Neural crest cell (in vitro differentiated cells): ENCODE data around the gene TRIM2. TPM values are rescaled to one million over a fixed set of nuclear protein-coding genes. Genes with fewer than 3 reads are reported as not detected.
A peak's percentile ranks its signal among the peaks of the same experiment; 100 is the strongest.

ENCODE experiments used
- DNase-seq: peaks from one replicate; pipeline ENCODE4 v3.0.0; 2021; ENCODE audit warnings: low read depth, mixed read lengths, low spot score
- H3K27ac Mint-ChIP-seq: one replicate; pipeline ENCODE4 v1.8.0; 2021; ENCODE audit warnings: mild to moderate bottlenecking, mixed read lengths; ENCODE audit not compliant: unreplicated experiment
- H3K27me3 Mint-ChIP-seq: 2 replicates; pipeline ENCODE4 v1.8.0; 2021; ENCODE audit warnings: low read depth, mild to moderate bottlenecking, mixed read lengths
- H3K36me3 Mint-ChIP-seq: 2 replicates; pipeline ENCODE4 v1.8.0; 2021; ENCODE audit warnings: low read depth, mild to moderate bottlenecking, mixed read lengths
- H3K4me1 Mint-ChIP-seq: 2 replicates; pipeline ENCODE4 v1.8.0; 2021; ENCODE audit warnings: mixed read lengths
- H3K4me3 Mint-ChIP-seq: one replicate; pipeline ENCODE4 v1.8.0; 2021; ENCODE audit warnings: mild to moderate bottlenecking, mixed read lengths
- H3K9me3 Mint-ChIP-seq: 2 replicates; pipeline ENCODE4 v1.8.0; 2021; ENCODE audit warnings: mixed read lengths
- CTCF ChIP-seq: fragments of 200-600 bp; sonication (generic); conservative IDR thresholded peaks from 2 replicates; pipeline ENCODE4 v1.5.0; 2021; ENCODE audit warnings: antibody characterized with exemption, mild to moderate bottlenecking
- total RNA-seq: library from RNA; stranded (reverse); gene quantifications from 2 replicates; pipeline ENCODE4 v1.2.1, GENCODE V29; 2021

The TRIM2 gene
- total RNA-seq, 1 donor from 2014 or later, result 105 TPM

DNA sequence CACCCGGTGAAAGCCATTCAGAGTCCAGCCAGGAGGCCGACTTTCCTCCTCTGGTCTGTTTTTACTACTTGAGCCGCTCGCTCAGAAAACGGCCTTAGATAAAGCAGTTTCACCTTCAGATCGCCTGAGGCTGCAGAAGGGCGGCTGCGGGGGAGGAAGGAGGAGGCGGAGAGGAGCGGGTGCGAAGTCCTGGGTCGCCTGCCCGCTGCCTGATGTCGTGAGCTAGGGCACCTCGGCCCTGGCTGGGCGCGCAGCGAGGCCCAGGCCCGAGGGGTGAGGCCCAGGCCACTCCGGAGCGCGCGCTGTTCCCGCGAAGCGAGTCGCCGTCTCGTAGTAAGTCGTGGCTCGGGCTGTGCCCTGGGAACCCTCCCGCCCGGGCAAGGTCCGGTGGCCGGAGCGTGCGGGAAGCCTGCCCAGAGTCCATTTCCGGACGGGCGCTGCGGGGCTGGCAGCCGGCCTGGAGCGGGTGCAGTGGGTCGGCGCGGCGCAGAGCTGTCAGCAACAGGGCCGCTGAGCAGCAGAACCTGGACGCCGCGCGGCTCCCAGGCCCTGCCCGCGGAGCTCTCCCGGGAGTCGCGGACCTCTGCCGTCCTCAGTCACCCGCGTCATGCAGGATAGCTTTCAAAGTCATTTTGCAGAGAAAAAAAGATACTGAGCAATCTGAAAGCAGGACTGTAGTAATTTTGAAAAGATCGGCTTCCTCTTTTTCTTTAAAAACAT, 18.6 kb downstream of the TRIM2 start:
- Mint-ChIP-seq H3K27me3 (no peaks in the 10 kb centered on the region), H3K4me1 (peaks cover 69% of the 10 kb centered on the region), H3K36me3 (peaks cover 13% of the 10 kb centered on the region), H3K9me3 (no peaks in the 10 kb centered on the region), H3K27ac (peak overlapping the region; percentile 97), H3K4me3 (peak overlapping the region; percentile 95)
- DNase-seq, result peak; percentile 44
- TF ChIP-seq CTCF, result no peak

DNA sequence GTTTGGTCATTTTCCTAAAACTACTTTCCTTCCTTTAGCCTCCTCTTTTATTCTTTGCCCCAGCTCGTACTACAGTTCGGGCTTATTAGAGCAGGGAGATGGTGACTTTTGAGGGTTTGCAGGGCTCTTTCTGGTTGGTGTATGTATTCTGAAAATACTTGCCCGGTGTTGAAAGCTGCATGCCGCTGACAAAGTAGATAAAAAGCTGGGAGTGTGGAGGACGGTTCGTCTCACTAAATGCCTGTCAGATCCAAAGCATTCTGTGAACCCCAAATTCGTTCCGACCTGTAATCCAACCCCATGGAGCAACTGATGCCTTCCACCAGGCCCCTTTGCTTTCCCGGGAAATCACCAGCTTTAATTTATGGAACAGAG, 19.2 kb downstream of the TRIM2 start:
- no peaks in the 10 kb centered on the region for H3K9me3 Mint-ChIP-seq
- no peaks in the 10 kb centered on the region for H3K27me3 Mint-ChIP-seq

GRCh38 chr4:153223930-153224329, 19.7 kb downstream of the TRIM2 start:
- Mint-ChIP-seq H3K27ac (peak overlapping the region; percentile 25), H3K36me3 (peaks cover 13% of the 10 kb centered on the region), H3K4me3 (peak overlapping the region; percentile 86), H3K4me1 (peaks cover 79% of the 10 kb centered on the region), H3K9me3 (no peaks in the 10 kb centered on the region), H3K27me3 (no peaks in the 10 kb centered on the region)
- no peak for DNase-seq
- no peak for TF ChIP-seq CTCF

More for the DNA sequence above, 19.2 kb downstream of the TRIM2 start:
- peaks cover 74% of the 10 kb centered on the region for H3K4me1 Mint-ChIP-seq
- peak overlapping the region; percentile 86 for H3K4me3 Mint-ChIP-seq
- peak overlapping the region; percentile 19 for H3K27ac Mint-ChIP-seq
- peaks cover 13% of the 10 kb centered on the region for H3K36me3 Mint-ChIP-seq
- TF ChIP-seq CTCF, result no peak
- DNase-seq, result no peak

GRCh38 chr4:153224474-153224873, 20.2 kb downstream of the TRIM2 start:
- Mint-ChIP-seq H3K9me3 (no peaks in the 10 kb centered on the region), H3K36me3 (peaks cover 13% of the 10 kb centered on the region), H3K4me1 (peaks cover 81% of the 10 kb centered on the region), H3K27me3 (no peaks in the 10 kb centered on the region), H3K4me3 (peak overlapping the region; percentile 86), H3K27ac (no peak overlapping the region)
- no peak for TF ChIP-seq CTCF
- no peak for DNase-seq

DNA sequence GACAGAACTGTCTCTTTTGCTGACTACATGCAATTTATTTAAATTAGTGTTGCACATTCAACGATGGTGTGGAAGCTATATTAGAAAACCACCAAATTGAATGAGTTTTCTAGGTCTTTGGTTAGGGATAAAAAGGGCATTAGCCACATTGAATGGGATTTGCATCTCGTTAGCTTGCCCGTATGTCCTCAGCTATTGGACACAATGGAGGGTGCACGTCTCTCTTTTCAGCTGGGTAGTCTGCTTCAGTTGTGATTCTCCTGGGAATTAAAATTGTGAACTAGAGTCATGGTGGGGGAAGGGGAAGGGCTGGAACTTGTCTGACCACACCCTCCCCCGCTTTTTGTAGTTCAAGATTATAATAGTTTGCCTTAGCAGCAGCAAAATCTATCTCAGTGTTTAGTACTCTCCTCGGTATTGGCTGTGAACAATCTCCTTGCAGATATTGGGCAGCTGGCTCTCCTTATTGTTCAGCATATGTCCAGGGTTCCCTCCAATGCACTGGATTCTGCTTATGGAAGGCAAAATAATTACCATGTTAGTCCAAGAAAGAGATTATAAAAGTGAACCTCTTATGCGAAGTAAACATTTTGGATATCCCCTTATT, 23.3 kb downstream of the TRIM2 start:
- TF ChIP-seq CTCF, result no peak
- Mint-ChIP-seq H3K27me3 (no peaks in the 10 kb centered on the region), H3K27ac (no peak overlapping the region), H3K4me1 (peaks cover 67% of the 10 kb centered on the region), H3K36me3 (peaks cover 13% of the 10 kb centered on the region), H3K4me3 (peak overlapping the region; percentile 42), H3K9me3 (no peaks in the 10 kb centered on the region)
- DNase-seq, result no peak
